Ishikawa (cell line): ENCODE results near the gene PHKG2.

Experiments used
- CEBPB ChIP-seq: IDR thresholded peaks from 2 replicates; pipeline ENCODE4 v1.6.1; 2012
- CREB1 ChIP-seq: IDR thresholded peaks from 2 replicates; pipeline ENCODE4 v1.6.1; 2012; ENCODE audit warnings: low read depth
- EGR1 ChIP-seq: IDR thresholded peaks from 2 replicates; pipeline ENCODE4 v1.6.1; 2012
- EP300 ChIP-seq: IDR thresholded peaks from 2 replicates; pipeline ENCODE4 v1.6.1; 2012; ENCODE audit warnings: borderline replicate concordance
- FOXM1 ChIP-seq: IDR thresholded peaks from 2 replicates; pipeline ENCODE4 v1.6.1; 2012; ENCODE audit warnings: low read depth, borderline replicate concordance
- MAX ChIP-seq: IDR thresholded peaks from 2 replicates; pipeline ENCODE4 v1.6.1; 2012
- NFIC ChIP-seq: IDR thresholded peaks from 2 replicates; pipeline ENCODE4 v1.6.1; 2012
- RAD21 ChIP-seq: IDR thresholded peaks from 2 replicates; pipeline ENCODE4 v1.6.1; 2012; ENCODE audit warnings: low read depth
- REST ChIP-seq: IDR thresholded peaks from 2 replicates; pipeline ENCODE4 v1.6.1; 2012; ENCODE audit warnings: low read depth, mild to moderate bottlenecking
- TAF1 ChIP-seq: IDR thresholded peaks from 2 replicates; pipeline ENCODE4 v1.6.1; 2012; ENCODE audit warnings: low read depth, mild to moderate bottlenecking
- TCF12 ChIP-seq: IDR thresholded peaks from 2 replicates; pipeline ENCODE4 v1.6.1; 2012; ENCODE audit warnings: low read depth
- TEAD4 ChIP-seq: IDR thresholded peaks from 2 replicates; pipeline ENCODE4 v1.6.1; 2012
- USF1 ChIP-seq: IDR thresholded peaks from 2 replicates; pipeline ENCODE4 v1.6.1; 2012
- YY1 ChIP-seq: IDR thresholded peaks from 2 replicates; pipeline ENCODE4 v1.6.1; 2012; ENCODE audit warnings: low read depth
- ZBTB7A ChIP-seq: IDR thresholded peaks from 2 replicates; pipeline ENCODE4 v1.6.1; 2012; ENCODE audit warnings: low read depth

Gene PHKG2

GRCh38 chr16:30753596-30753995, 5.4 kb downstream of the PHKG2 start:
- TF ChIP-seq NFIC (no peak), MAX (no peak), EGR1 (no peak), ZBTB7A (no peak), CREB1 (no peak), FOXM1 (no peak), REST (no peak), TCF12 (no peak), TAF1 (no peak), EP300 (no peak), CEBPB (no peak), YY1 (no peak), TEAD4 (no peak), USF1 (no peak), RAD21 (no peak)

GRCh38 chr16:30755955-30756780, 7.9 kb downstream of the PHKG2 start:
- TF ChIP-seq TCF12 (no peak), RAD21 (no peak), EGR1 (no peak), TEAD4 (no peak), YY1 (no peak), EP300 (no peak), ZBTB7A (no peak), TAF1 (no peak), USF1 (no peak), NFIC (no peak), FOXM1 (no peak), CREB1 (no peak), CEBPB (no peak), REST (no peak), MAX (no peak)

- TF ChIP-seq MAX (no peak), ZBTB7A (no peak), YY1 (no peak)
Observed at GRCh38 chr16:30756781-30757100, 8.5 kb downstream of the PHKG2 start.

- no peak for TF ChIP-seq TEAD4
- TF ChIP-seq TCF12 = no peak
- no peak for TF ChIP-seq EGR1
- no peak for TF ChIP-seq CREB1
- TF ChIP-seq REST = no peak
- TF ChIP-seq TAF1 = no peak
- no peak for TF ChIP-seq RAD21
- no peak for TF ChIP-seq ZBTB7A
- TF ChIP-seq CEBPB = no peak
Observed at GRCh38 chr16:30757316-30757715, 9.1 kb downstream of the PHKG2 start.
